ENCODE measurements around the gene ADAP1.

Gene ADAP1

DNA sequence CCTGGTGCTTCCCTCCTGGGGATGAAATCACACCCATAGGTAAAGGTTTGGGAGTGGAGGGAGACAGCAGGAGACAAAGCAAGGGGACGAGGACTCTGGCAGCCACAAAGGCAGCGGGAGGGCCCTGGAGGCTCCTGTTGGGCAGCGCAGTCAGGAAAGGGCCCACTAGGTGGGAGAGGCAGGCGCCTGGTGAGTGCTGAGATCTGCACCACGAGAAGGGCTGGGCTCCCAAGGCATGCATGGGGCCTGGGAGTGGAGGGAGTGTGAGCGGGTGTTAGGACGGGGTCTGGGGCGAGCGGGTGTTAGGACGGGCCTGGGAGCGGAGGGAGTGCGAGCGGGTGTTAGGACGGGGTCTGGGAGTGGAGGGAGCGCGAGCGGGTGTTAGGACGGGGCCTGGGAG lies 65.1 kb downstream of the ADAP1 start:
- no peak for DNase-seq

GRCh38 chr7:889025-889390 lies 65.5 kb downstream of the ADAP1 start:
- no peak for DNase-seq

- DNase-seq: no peak
These were observed 66.1 kb downstream of the ADAP1 start for GRCh38 chr7:888081-889024.

GRCh38 chr7:887488-887820 lies 67.0 kb downstream of the ADAP1 start:
- no peak for DNase-seq

DNA sequence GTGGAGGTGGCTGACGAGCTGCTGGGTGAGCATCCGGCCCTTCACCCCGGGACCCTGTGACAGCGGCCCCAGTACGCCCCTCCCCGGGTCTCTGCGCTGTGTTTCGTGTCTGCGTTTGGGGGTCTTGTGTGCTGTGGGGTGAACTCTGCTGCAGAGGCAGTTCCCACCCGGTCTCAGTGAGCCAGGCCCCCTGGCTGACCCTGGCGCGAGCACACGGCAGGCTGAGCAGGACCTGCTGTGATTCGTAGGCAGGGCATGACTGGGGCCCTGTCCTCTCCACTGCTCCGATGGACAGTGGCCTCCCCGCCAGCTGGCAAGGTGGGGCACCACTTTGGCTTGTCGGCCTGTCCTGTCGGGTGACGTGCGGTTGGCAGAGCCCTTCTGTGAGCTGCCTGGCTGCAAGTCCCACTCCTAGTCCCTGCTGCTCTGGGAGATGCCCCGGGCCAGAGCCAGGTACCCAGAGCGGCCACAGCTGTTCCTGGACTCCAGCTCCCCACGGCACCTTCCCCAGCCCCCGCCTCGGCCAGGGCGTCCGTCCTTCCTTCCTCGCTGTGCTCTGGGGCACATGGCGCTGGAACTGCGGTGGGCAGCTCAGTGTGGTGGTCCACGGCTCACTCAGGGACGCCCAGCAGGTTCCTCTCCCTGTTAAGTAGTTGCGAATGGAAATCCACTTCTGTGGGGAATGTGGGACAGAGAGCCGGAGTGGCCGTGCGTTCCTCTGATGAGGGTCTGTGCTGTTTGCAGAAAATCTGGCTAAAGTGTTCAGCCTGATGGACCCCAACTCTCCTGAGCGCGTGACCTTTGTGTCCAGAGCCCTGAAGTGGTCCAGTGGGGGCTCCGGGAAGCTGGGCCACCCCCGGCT lies 67.6 kb downstream of the ADAP1 start:
- no peak for DNase-seq

GRCh38 chr7:885893-886625 lies 68.4 kb downstream of the ADAP1 start:
- DNase-seq: no peak

DNA sequence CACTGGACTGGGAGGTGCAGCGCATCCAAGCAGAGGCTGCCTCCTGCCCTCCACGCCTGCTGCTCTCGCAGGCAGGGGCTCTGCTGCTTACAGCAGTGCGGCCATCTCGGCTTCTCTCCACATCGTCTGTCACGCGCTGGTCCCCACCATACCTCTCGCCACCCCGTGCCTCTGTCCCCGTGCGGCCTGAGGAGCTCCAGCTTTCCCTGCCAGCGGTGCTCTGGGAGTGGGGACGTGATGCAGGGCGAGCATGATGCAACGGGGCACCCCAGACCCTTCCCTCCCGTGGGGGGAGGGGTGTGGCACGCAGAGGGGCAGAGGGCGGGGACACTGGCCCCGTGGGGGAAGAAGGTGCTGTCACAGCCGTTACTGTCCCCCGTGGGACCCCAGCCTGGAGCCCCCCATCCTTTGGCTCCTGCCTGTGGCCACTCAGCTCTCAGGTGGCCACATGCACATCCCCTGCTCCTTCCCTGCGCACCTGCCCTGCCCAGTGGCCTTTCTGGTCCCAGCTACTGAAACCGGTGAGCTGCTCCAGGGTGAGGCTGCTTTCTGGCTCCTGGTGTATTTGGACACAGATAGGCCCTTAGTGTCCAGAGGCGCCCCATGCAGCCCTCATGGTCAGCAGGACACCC lies 69.1 kb downstream of the ADAP1 start:
- DNase-seq: no peak

DNA sequence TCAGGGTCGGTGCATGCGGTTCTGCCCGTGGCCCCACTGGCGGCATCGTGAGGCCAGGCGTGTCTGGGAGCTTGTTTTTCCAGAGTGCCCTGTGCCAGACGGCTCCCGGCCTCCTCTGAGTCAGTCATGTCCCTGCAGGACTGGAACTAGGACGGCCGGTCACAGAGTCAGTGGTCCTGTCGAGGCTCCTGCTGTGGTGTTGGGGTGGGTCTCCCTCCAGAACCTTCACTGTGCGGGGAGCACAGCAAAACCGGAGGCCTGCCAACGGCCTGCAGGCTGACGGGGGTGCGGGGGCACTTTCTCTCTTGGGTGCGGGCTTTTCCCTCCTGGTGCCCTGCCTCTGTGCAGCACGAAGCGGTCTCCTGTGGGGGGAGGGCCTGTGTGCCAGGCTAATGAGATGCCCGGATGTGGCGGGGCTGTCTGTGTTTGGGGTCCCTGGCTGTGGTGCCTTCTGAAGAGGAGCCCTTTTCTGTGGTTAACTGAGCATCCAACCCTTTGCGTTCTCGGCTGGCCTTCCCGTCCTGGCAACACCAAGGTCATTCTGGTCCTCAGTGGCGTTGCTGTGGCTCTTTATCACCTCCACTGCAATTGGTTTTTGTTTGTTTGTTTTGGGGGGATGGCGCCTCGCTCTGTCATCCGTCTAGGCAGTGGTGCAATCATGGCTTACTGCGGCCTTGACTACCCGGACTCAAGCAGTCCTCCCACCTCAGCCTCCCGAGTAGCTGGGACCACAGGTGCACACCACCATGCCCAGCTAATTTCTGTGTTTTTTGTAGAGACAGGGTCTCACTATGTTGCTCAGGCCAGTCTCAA lies 70.1 kb downstream of the ADAP1 start:
- DNase-seq: no peak

- no peak for DNase-seq
These were observed 71.1 kb downstream of the ADAP1 start for GRCh38 chr7:883055-884021.

DNA sequence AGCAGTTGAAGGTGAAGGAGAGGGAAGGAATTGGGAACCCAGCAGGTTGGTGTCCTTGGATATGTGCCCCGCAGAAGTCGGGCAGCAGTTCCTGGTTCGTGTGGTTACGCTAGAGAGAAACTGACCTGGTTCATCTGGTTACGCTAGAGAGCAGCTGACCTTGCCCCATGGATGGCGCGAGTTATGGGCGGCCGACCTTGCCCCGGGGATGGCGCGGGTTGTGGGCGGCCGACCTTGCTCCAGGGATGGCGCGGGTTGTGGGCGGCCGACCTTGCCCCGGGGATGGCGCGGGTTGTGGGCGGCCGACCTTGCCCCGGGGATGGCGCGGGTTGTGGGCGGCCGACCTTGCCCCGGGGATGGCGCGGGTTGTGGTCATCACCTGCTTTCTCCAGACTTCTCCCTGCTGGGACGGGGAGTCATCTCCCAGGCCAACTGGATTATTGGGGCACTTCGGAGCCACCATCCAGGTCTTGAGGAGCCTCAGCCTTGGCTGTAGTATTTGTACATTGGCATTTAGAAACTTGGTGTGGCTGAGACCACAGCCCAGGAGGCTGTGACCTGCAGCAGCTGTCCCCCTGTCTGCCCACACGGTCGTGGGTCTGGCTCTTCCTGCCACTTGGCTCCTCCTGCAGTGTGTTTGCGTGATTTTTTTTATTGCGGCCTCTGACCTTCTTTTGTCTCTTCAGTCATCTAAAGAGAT lies 72.0 kb downstream of the ADAP1 start:
- DNase-seq: no peak

- DNase-seq: no peak
These were observed 72.8 kb downstream of the ADAP1 start for GRCh38 chr7:881441-882234.

GRCh38 chr7:880450-880849 lies 74.0 kb downstream of the ADAP1 start:
- DNase-seq: no peak

GRCh38 chr7:879706-880105 lies 74.8 kb downstream of the ADAP1 start:
- no peak for DNase-seq

- no peak for DNase-seq
These were observed 75.4 kb downstream of the ADAP1 start for GRCh38 chr7:879093-879492.

DNA sequence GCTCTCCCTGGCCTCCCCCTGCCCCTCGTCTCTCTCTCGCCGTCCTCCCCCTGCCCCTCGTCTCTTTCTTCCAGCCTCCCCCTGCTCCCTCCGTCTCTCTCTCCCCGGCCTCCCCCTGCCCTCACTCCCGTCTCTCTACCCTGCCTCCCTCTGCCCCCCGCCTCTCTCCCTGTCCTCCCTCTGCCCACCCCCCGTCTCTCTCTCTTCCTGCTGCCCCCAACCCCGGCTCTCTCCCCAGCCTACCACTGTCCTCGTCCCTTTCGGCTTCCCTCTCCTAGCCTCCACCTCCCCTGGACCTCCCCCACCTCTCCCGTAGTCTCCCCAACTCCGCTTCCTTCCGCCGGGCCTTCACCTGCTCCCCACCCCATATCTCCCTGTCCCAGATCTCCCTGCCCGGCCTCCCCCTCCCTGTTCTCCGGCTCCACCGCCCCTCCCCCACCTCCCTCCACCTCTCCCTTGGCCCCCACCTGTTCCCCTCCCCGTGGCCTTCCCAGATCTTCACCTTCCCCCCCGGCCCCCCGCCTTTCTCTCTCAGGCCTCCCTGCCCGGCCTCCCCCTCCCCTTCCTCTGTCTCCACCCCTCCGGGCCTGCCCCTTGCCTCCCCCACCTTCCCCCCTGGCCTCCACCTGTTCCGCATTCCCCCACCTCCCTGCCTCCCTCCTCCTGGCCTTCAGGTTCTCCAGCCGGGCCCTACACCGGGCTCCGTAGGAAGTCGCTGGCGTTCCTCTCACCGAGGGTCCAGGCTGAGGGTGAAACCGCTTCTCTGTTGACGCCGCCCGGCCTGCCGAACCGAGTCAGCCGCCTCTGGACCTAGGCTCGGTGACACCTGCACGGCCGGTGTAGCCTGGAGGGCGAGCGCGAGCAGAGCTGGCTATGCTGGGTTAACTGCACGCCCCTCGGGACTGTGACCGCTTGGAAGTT lies 76.9 kb downstream of the ADAP1 start:
- peak in 1 of 2 experiments; percentile 1 for DNase-seq

DNA sequence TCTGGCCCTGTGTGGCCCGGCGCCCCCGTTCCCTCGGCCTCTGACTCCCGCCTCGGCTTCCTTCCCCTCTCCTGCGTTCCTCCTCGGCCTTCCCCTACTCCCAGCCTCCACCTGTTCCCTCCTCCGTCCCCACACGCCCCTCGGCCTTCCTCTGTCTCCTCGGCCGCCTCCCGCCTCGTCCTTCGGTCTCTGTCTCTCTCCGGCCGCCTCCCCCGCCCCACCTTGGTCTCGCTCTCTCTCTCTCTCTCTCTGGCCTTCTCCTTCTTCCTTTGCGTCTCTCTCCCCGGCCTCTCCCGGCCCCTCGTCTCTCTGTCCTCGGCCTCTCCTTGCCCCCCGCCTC lies 77.5 kb downstream of the ADAP1 start:
- DNase-seq: peak; percentile 2 to 7

- peak; percentile 57 for DNase-seq
These were observed 78.2 kb downstream of the ADAP1 start, which contains the start of gene GET4 for GRCh38 chr7:876077-876971. GET4 (plus strand) TSS chr7:876554; CDS start chr7:876646, 92 bp downstream.
